ENCODE results near the gene CAPN10. TPM values are rescaled to one million over a fixed set of nuclear protein-coding genes. Genes with fewer than 3 reads are reported as not detected.
A peak's percentile ranks its signal among the peaks of the same experiment; 100 is the strongest.

Gene CAPN10
- total RNA-seq, 4 donors from 2014 or later, result 28.0 to 66.3 (median 54.8) TPM

GRCh38 chr2:240620859-240621258 is 34.3 kb downstream of the CAPN10 start:
- Histone ChIP-seq H3K9me3 (no peaks in the 10 kb centered on the region), H3K27ac (no peak overlapping the region), H3K4me3 (no peak overlapping the region), H3K4me1 (peaks cover 0 to 11% (median 4%) of the 10 kb centered on the region in 4 donors), H3K36me3 (peaks cover 0 to 14% (median 0%) of the 10 kb centered on the region in 3 donors), H3K27me3 (no peaks in the 10 kb centered on the region)
- 77 to 86% methylated on average over 7 of the region's 7 CpGs for WGBS, 2 donors
- DNase-seq (ENCODE audit: low spot score in 2 of 2), result no peak
- TF ChIP-seq, protein P1, sequence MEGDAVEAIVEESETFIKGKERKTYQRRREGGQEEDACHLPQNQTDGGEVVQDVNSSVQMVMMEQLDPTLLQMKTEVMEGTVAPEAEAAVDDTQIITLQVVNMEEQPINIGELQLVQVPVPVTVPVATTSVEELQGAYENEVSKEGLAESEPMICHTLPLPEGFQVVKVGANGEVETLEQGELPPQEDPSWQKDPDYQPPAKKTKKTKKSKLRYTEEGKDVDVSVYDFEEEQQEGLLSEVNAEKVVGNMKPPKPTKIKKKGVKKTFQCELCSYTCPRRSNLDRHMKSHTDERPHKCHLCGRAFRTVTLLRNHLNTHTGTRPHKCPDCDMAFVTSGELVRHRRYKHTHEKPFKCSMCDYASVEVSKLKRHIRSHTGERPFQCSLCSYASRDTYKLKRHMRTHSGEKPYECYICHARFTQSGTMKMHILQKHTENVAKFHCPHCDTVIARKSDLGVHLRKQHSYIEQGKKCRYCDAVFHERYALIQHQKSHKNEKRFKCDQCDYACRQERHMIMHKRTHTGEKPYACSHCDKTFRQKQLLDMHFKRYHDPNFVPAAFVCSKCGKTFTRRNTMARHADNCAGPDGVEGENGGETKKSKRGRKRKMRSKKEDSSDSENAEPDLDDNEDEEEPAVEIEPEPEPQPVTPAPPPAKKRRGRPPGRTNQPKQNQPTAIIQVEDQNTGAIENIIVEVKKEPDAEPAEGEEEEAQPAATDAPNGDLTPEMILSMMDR (IDR thresholded peaks at IDR 0.05), result no peak
- no peak for TF ChIP-seq EP300 (IDR thresholded peaks at IDR 0.05)
- no peak for TF ChIP-seq POLR2A (IDR thresholded peaks at IDR 0.05)

DNA sequence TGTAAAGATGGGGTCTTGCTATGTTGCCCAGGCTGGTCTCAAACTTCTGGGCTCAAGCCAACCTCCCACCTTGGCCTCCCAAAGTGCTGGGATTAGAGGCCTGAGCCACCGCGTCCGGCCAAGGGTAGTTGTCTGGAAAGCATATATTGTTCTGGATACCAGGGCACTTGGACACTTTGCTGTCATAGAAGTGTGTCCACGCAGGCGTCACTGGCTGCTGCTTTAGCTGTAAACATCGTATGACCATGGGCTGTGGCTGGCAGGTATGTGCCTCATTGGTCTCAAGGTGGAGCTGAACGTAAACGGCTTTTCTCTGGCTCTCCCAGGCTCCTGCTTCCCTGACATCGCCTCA is 35.5 kb downstream of the CAPN10 start:
- H3K4me3 ChIP-seq, result no peak overlapping the region
- no peak overlapping the region for H3K27ac ChIP-seq
- H3K9me3 ChIP-seq, result no peaks in the 10 kb centered on the region
- peaks cover 0 to 14% (median 0%) of the 10 kb centered on the region in 3 donors for H3K36me3 ChIP-seq
- 71% methylated on average over 5 to 9 of the region's 9 CpGs for WGBS, 2 donors
- H3K27me3 ChIP-seq, result no peaks in the 10 kb centered on the region
- peaks cover 0 to 11% (median 5%) of the 10 kb centered on the region in 4 donors for H3K4me1 ChIP-seq
- no peak for DNase-seq (ENCODE audit: low spot score in 2 of 2)
- TF ChIP-seq EP300 (IDR thresholded peaks at IDR 0.05) (no peak), POLR2A (IDR thresholded peaks at IDR 0.05) (no peak)
- TF ChIP-seq, protein P1 (IDR thresholded peaks at IDR 0.05), result no peak

- H3K4me1 ChIP-seq, result peaks cover 0 to 13% (median 5%) of the 10 kb centered on the region in 4 donors
- peaks cover 0 to 8% (median 0%) of the 10 kb centered on the region in 3 donors for H3K36me3 ChIP-seq
- no peaks in the 10 kb centered on the region for H3K9me3 ChIP-seq
- DNase-seq (ENCODE audit: low spot score in 2 of 2), result no peak
- 55 to 72% methylated on average over 23 to 35 of the region's 37 CpGs for WGBS, 2 donors
- H3K4me3 ChIP-seq, result no peak overlapping the region
- H3K27ac ChIP-seq, result no peak overlapping the region
- H3K27me3 ChIP-seq, result no peaks in the 10 kb centered on the region
- TF ChIP-seq EP300 (IDR thresholded peaks at IDR 0.05), result no peak
- TF ChIP-seq POLR2A (IDR thresholded peaks at IDR 0.05), result no peak
- TF ChIP-seq, protein P1 (IDR thresholded peaks at IDR 0.05), result no peak
Measured at GRCh38 chr2:240622531-240623235, 36.1 kb downstream of the CAPN10 start.

- H3K36me3 ChIP-seq, result peaks cover 0 to 6% (median 0%) of the 10 kb centered on the region in 3 donors
- H3K9me3 ChIP-seq, result no peaks in the 10 kb centered on the region
- WGBS, 2 donors, result 77 to 78% methylated on average over 9 of the region's 10 CpGs
- H3K27me3 ChIP-seq, result no peaks in the 10 kb centered on the region
- H3K27ac ChIP-seq, result no peak overlapping the region
- TF ChIP-seq EP300 (IDR thresholded peaks at IDR 0.05) (no peak), POLR2A (IDR thresholded peaks at IDR 0.05) (no peak)
- TF ChIP-seq, protein P1 (IDR thresholded peaks at IDR 0.05), result no peak
- no peak overlapping the region for H3K4me3 ChIP-seq
- H3K4me1 ChIP-seq, result peaks cover 0 to 13% (median 5%) of the 10 kb centered on the region in 4 donors
- peak in 1 of 2 donors; percentile 4 for DNase-seq (ENCODE audit: low spot score in 2 of 2)
Measured at GRCh38 chr2:240623531-240624010, 37.0 kb downstream of the CAPN10 start.

All from tibial nerve (tissue), 4 donors.